ENCODE data around the gene AAR2.

The AAR2 gene

GRCh38 chr20:36217226-36217625 is 19.1 kb upstream of the AAR2 start:
- DNase-seq (ENCODE audit: low read depth in 2 of 3, low spot score in 2 of 3) = no peak

- no peak for DNase-seq (ENCODE audit: low read depth in 2 of 3, low spot score in 2 of 3)
These were observed 17.8 kb upstream of the AAR2 start for GRCh38 chr20:36218380-36219064.

GRCh38 chr20:36219671-36220220 is 16.5 kb upstream of the AAR2 start:
- DNase-seq (ENCODE audit: low read depth in 2 of 3, low spot score in 2 of 3) = no peak

DNA sequence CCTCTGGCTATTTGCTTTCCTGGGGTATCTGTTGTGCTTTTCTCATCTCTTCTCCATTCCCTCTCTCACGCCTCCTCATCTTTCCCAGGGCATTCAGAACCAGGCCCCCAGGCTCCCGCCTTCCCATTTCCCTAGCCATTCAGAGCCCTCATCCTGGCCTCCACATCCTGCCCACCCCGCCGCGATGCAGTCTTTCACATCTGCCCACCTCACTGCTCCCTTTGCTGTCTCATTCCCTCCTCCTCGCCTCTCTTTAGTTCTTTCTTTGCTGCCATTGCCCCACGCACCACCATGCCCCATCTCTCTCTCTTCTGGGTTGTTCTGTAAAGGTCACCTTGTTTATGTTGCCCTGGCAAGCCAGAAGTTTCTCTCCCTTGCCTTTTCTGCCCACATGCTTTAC is 10.6 kb upstream of the AAR2 start:
- DNase-seq (ENCODE audit: low read depth in 2 of 3, low spot score in 2 of 3) = no peak

- no peak for DNase-seq (ENCODE audit: low read depth in 2 of 3, low spot score in 2 of 3)
These were observed 7.5 kb upstream of the AAR2 start for GRCh38 chr20:36228770-36229169.

- no peak for DNase-seq (ENCODE audit: low read depth in 2 of 3, low spot score in 2 of 3)
These were observed 6.3 kb upstream of the AAR2 start for GRCh38 chr20:36230019-36230418.

DNA sequence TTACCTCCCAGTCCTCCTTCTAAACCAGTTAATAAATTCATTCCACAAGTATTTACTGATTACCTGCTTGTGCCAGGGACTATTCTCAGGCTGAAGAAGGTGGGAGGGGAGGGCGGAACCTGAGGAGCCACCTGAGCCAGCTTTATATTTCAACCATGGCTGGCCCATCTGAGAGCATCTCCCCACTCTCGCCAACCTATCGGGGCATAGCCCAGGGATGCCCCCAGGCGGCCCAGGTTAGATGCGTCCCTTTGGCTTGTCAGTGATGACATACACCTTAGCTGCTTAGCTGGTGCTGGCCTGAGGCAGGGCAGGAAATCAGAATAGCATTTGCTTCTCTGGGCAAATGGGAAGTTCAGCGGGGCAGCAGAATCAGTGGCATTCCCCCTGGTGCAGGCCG is 4.9 kb upstream of the AAR2 start:
- DNase-seq (ENCODE audit: low read depth in 2 of 3, low spot score in 2 of 3) = no peak

- no peak for DNase-seq (ENCODE audit: low read depth in 2 of 3, low spot score in 2 of 3)
These were observed 1.4 kb upstream of the AAR2 start for GRCh38 chr20:36234771-36235320.

DNA sequence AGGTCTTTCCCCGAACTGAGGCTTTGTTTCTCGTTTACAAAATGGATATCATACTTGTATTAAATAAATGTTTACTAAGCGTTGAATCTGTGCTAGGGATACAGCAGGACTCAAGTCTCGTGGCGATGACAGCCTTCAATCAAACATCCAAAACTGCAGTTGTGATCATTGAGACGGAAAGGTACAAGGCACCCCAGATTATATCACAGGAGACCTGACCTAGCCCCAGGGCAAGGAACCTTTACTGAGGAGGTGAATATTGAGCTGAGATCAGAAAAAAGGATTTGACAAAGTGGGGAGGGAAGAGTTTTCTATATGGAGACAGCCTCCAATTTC is 476 bp downstream of the AAR2 start:
- DNase-seq (ENCODE audit: low read depth in 2 of 3, low spot score in 2 of 3) = no peak

- DNase-seq (ENCODE audit: low read depth in 2 of 3, low spot score in 2 of 3) = no peak
These were observed 1.2 kb downstream of the AAR2 start for GRCh38 chr20:36237477-36237876.

GRCh38 chr20:36238153-36238552 is 1.9 kb downstream of the AAR2 start:
- no peak for DNase-seq (ENCODE audit: low read depth in 2 of 3, low spot score in 2 of 3)

GRCh38 chr20:36238760-36239159 is 2.5 kb downstream of the AAR2 start:
- no peak for DNase-seq (ENCODE audit: low read depth in 2 of 3, low spot score in 2 of 3)

- no peak for DNase-seq (ENCODE audit: low read depth in 2 of 3, low spot score in 2 of 3)
These were observed 3.8 kb downstream of the AAR2 start for GRCh38 chr20:36240076-36240475.

DNA sequence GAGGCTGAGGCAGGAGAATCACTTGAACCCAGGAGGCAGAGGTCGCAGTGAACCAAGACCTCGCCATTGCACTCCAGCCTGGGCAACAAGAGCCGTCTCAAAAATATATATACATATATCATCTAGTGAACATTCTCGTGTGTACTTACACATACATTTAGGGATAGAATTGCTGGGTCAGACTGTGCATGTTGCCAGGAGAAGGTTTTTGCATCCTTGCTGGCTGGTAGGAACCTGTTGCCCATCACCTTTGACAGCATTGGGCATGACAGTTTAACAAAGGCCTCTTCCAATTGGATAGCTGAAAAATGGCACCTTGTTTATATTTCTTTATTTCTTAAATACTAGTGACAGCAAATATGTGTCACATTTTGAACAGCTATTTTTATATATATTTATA is 5.4 kb downstream of the AAR2 start:
- DNase-seq (ENCODE audit: low read depth in 2 of 3, low spot score in 2 of 3) = no peak

DNA sequence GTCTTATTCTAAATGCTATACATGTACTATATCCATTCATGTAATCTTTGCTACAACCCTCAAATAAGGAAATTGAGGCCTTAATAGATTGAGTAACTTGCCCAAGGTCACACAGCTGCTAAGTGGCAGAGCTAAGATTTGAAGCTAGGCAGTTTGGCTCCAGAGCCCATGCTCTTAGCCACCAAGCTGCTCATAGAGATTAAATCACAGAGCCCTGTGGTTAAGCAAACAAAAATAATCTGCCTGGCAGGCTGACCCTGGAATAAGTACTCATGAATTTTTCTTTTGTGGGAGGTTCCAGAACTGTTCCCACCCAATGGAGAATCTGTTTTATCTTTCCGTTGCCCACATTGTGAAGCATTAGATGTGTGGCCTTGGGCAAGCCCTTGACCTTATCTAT is 7.4 kb downstream of the AAR2 start:
- no peak for DNase-seq (ENCODE audit: low read depth in 2 of 3, low spot score in 2 of 3)

DNA sequence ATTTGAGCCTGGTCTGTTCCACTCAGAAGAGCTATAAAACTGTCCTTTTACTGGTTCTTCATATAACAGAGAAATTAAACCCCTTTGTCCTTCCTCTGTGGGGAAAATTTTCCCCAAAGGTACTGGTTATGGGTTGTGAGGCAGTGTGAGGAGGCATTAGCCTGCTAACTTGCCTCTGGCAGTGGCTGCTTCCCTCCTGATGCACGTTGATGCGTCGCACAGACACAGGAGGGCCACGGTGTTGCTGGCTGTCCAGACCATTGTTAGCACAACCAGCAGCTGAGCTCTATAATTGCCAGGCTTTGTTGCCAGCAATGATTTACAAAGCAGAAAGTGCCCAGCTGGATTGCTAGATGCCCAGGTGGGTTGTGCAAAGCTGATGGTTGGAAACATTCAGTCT is 10.1 kb downstream of the AAR2 start:
- no peak for DNase-seq (ENCODE audit: low read depth in 2 of 3, low spot score in 2 of 3)

GRCh38 chr20:36248836-36249235 is 12.6 kb downstream of the AAR2 start:
- no peak for DNase-seq (ENCODE audit: low read depth in 2 of 3, low spot score in 2 of 3)

DNA sequence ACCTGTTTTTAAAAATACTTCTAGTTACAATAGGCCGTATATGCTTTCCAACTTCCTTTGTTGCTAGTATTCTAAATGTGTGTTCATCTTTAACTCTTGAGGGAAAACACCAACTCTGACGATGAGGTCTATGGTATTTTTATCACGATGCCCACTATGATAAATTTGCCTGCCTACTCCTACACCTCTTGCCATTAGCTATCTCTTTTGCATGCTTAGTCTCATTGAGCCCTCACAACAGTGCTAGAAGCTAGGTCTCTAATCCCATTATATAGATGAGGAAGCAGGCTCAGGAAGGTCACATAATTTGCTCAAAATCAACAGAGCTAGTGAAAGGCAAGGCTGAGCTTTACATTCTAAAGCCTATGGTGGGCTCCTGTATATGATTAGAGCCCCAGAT is 13.2 kb downstream of the AAR2 start:
- DNase-seq (ENCODE audit: low read depth in 2 of 3, low spot score in 2 of 3) = no peak

DNA sequence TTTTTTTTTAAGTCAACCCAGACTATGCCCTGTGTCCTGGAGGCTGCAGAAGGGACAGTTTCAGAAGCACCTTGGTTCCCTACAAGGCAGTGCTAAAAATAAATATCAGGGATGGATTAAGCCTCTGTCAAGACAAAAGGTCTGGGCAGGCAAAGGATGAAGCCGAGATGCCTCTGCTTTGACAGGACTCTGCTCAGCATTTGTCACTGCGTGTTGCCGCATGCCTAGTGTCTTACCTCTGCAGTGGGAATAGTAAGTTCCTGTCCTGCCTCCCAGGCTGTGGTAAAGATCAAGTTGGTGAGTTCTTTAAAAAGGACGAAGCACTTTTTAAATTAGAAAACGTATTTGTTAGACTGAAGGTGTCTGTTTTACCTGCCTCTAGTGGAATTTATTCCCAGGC is 15.1 kb downstream of the AAR2 start:
- DNase-seq (ENCODE audit: low read depth in 2 of 3, low spot score in 2 of 3) = no peak

DNA sequence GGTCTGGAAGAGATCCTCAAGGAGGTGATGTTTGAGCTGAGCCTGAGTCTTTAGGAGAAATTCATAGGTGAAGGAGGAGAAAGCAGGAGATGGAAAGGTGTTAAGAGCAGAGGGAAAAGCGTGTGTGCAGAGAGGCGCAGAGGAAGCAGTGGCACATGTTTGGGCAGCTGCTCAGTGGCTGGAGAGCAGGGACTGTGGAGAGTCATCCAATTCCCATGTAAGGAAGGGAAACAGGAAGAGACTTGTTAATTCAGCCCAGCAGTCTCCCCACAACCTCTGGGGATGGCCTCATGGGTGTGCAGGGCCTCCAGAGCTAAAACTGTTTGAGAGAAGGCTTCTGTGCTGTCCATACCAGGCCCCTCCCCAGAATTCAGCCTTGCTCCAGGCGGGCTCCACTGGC is 16.2 kb downstream of the AAR2 start:
- no peak for DNase-seq (ENCODE audit: low read depth in 2 of 3, low spot score in 2 of 3)

- no peak for DNase-seq (ENCODE audit: low read depth in 2 of 3, low spot score in 2 of 3)
These were observed 16.8 kb downstream of the AAR2 start for GRCh38 chr20:36253036-36253435.

GRCh38 chr20:36254076-36254475 is 17.8 kb downstream of the AAR2 start:
- DNase-seq (ENCODE audit: low read depth in 2 of 3, low spot score in 2 of 3) = no peak

- DNase-seq (ENCODE audit: low read depth in 2 of 3, low spot score in 2 of 3) = no peak
These were observed 19.2 kb downstream of the AAR2 start for GRCh38 chr20:36255445-36255844.

Data from activated CD8-positive, alpha-beta memory T cell treated with anti-CD3 and anti-CD28 coated beads for 48 hours (primary cell).